Kidney tubule cell (primary cell): ENCODE data around the gene PTPMT1.
"Not testable (repeated sequence)": the region's sequence is repeated elsewhere in the genome, so short reads cannot be mapped to it uniquely, and the experiment has no call there.

Experiments
- DNase-seq: peaks from one replicate; pipeline ENCODE4 v3.0.0-alpha.2; 2018; ENCODE audit warnings: low spot score

Gene PTPMT1

GRCh38 chr11:47565340-47566148 lies at the start of gene PTPMT1:
PTPMT1 (plus strand) TSS chr11:47565599; CDS start chr11:47565623, 24 bp downstream.
- DNase-seq = peak; percentile 78

DNA sequence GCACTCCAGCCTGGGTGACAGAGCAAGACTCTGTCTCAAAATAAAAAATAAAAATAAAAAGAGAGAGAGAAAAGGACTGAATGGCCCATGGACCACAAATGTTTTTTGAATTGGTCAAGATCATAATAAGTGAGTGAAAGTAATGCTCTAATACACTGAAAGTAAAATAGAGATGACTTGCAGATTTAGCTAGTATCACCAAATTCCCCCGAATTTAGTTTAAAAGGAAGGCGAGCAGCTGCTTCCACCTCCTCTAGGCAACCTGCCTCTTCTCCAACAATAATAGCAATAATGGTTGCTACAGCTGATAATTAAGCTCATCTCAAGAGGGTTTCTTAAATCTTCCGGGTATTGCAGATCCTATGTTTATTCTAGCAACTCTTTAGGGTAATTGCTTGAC lies 49.2 kb upstream of the PTPMT1 start:
- no peak for DNase-seq

- no peak for DNase-seq
Measured at GRCh38 chr11:47516984-47517853, 48.2 kb upstream of the PTPMT1 start.

DNA sequence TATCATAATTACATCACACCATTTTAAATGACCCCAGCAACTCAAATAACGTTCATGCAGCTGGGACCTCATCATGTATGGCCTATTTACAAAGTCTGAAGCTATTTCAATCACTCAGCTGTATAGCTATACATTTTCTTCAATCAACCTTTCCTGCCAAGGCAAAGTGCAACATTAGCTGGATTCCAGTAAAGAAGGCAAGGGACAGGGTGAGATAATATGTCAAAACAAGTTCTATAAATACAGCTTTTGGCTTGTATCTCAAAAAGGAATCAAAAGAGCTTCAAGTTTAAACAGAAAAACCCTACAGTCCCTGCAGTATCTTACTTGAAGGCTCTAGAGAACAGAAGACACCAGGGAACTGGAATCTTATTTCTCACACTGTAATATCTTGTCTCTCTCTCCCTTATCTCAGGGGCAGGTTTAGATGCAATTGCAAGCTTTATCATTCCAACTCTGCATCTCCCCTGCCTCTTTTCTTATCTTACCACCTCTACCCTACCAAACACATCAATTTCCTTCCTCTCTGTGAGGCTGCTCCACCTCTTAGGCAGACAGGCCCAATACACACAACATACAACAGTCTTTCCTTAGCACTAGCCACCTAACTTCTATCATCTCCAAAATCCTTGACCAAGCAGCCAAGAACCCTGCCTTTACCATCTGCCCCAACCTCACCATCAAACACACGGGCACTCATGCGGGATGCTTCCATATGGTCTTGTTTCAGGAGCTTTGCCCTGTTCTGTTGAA lies 47.0 kb upstream of the PTPMT1 start:
- no peak for DNase-seq

GRCh38 chr11:47523490-47524225 lies 41.7 kb upstream of the PTPMT1 start:
- DNase-seq = peak; percentile 79

- peak; percentile 35 for DNase-seq
Measured at GRCh38 chr11:47524291-47524874, 41.0 kb upstream of the PTPMT1 start.

DNA sequence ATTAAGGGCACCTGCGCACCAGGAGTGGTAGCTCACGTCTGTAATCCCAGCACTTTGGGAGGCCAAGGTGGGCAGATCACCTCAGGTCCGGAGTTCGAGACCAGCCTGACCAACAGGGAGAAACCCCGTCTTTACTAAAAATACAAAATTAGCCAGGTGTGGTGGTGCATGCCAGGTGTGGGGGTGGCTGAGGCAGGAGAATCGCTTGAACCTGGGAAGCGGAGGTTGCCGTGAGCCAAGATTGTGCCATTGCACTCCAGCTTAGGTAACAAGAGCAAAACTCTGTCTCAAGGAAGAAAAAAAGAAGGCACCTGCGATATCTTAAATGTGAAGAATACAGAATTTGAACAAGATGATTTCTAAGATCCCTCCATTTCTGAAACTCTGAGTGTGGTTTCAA lies 39.4 kb upstream of the PTPMT1 start:
- not testable (repeated sequence) for DNase-seq

GRCh38 chr11:47527186-47527585 lies 38.2 kb upstream of the PTPMT1 start:
- DNase-seq = no peak

GRCh38 chr11:47529951-47530350 lies 35.4 kb upstream of the PTPMT1 start:
- no peak for DNase-seq

GRCh38 chr11:47530721-47531120 lies 34.7 kb upstream of the PTPMT1 start:
- DNase-seq = not testable (repeated sequence)

GRCh38 chr11:47531666-47532065 lies 33.7 kb upstream of the PTPMT1 start:
- DNase-seq = no peak

- no peak for DNase-seq
Measured at GRCh38 chr11:47532597-47533213, 32.7 kb upstream of the PTPMT1 start.

DNA sequence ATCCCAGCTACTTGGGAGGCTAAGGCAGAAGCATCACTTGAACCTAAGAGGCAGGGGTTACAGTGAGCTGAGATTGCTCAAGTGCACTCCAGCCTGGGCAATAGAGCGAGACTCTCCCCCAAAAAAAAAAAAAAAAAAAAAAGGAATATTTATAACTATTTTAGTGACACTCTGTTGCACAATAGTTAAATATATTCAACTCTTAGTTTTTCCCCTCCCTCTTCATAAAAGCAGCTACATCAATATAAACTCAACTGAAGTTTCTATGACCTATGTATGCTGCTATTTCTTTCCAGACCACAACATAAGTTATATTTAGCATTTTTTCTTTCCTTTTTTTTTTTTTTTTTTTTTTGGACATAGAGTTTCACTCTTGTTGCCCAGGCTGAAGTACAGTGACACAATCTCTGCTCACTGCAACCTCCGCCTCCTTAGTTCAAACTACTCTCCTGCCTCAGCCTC lies 31.7 kb upstream of the PTPMT1 start:
- no peak for DNase-seq

DNA sequence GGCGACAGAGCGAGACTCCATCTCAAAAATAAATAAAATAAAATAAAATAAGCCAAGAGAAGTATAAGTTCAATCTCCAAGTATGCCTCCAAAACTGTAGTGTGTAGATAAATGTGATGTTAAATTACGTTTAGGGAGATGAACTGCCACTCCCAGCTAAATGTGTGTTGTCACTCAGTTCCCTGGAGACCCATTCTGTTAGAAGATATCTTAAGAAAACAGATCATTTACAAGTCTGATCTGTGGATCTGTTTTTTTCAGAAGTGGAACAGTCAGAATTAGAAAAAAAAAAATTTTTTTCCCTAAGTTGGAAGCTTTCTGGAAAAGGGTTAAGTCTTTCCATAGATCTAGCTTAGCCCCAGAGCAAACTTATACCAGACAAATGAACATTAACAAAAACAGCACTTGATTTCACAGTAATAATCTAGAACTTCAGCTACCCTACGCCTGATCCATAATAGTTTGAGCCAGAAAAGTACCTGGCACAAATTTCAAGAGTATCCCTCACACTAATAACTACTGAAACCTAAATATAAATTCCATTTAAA lies 30.6 kb upstream of the PTPMT1 start:
- no peak for DNase-seq

DNA sequence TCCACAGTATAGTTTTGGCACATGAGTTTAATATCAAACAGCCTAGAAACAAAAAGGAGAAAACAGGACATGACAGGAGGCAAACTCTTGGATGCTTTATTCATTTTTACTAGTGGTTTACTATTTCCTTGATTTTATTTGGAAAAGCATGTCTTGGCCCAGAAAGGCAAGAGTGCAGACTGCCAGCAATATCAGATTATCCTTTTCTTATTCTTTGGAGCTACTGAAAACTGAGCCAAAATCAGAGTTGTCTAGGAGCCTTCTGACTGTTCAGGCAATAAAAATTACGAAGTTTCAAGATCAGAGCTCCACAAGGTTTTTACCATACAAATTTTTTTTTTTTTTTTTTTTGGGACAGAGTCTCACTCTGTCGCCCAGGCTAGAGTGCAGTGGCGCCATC lies 28.5 kb upstream of the PTPMT1 start:
- DNase-seq = no peak

DNA sequence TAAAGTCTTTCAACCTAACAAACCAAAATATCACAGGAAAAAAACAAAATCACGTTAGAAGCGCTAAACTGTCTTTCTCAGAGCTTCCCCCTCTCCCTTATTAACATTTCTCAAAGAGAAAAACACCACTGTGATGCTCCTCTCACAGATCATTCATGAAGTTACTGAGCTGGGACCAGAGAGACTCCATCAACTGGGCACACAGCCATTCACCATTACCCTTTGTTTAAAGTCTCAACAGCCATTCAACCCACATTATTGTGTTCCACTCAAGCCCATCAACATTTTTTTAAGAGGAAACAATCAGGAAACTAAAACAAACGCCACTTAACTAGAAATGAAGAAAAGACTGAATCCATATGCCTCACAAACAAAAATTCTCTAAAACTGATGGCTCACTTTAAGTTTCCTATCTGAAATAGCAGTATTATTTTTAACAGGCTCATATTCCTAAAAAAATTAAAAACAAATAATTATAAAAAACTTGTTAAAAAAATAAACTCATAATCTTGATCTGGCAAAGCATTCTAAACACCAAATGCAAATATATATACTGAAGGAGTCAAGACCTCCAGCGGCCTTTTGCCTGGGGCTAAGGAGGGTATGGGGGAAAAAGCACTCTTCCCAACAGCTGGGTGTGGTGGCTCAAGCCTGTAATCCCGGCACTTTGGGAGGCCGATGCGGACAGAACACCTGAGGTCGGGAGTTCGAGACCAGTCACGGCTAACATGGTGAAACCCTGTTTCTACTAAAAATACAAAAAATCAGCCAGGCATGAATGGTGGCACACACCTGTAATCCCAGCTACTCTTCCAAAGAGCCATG lies 26.4 kb upstream of the PTPMT1 start:
- DNase-seq = peak; percentile 71

GRCh38 chr11:47539681-47540039 lies 25.7 kb upstream of the PTPMT1 start:
- no peak for DNase-seq

DNA sequence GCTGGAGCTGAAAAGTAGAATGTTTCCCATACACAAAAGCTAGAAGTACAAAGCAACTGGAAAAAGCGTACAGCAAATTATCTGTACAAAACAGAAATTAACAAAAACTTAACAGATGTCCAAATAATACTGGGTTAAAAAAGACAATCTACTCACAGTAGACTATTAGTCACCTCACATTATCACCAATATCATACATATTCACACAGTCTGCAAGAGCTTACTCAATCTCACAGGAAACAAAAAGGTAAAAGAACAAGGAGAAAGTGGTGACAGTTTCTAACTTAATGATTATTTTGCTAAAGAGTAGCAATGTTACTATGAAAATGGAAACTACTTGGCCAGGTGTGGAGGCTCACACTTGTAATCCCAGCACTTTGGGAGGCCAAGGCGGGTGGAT lies 24.3 kb upstream of the PTPMT1 start:
- DNase-seq = no peak

GRCh38 chr11:47545298-47545697 lies 20.1 kb upstream of the PTPMT1 start:
- no peak for DNase-seq

GRCh38 chr11:47546274-47546673 lies 19.1 kb upstream of the PTPMT1 start:
- DNase-seq = not testable (repeated sequence)
